GM23248 (cell line): Measurements from ENCODE around the gene PTPRK.

ENCODE experiments used
- EZH2 ChIP-seq: fragments of 200-600 bp; sonication (generic); IDR thresholded peaks from 2 replicates; pipeline ENCODE4 v1.6.1; 2018; ENCODE audit warnings: antibody characterized with exemption, mild to moderate bottlenecking; ENCODE audit not compliant: insufficient read depth, poor library complexity, severe bottlenecking
- EZH2phosphoT487 ChIP-seq: fragments of 200-600 bp; sonication (generic); IDR thresholded peaks from 2 replicates; pipeline ENCODE4 v1.6.1; 2018; ENCODE audit warnings: antibody characterized with exemption, moderate library complexity, mild to moderate bottlenecking, low read depth; ENCODE audit not compliant: insufficient read depth

GRCh38 chr6:128246472-128247260 is 273.7 kb downstream of the PTPRK start:
- TF ChIP-seq EZH2phosphoT487 (no peak), EZH2 (no peak)
